ENCODE measurements around the gene PIK3C2B.

Gene PIK3C2B

GRCh38 chr1:204478921-204479320 lies 15.7 kb downstream of the PIK3C2B start:
- TF ChIP-seq Cebpa-rat (IDR thresholded peaks at IDR 0.05) = no peak
- Histone ChIP-seq H3K27me3 (no peaks in the 10 kb centered on the region), H3K4me3 (peak overlapping the region; percentile 43; the same call in 1 of the 2 replicates), H4K20me1 (peaks cover 54% of the 10 kb centered on the region), H3K4me2 (peak overlapping the region; percentile 98), H3K36me3 (0 out of 2 replicates have a peak, but pooled peaks cover 11% of the 10 kb centered on the region), H3K4me1 (peaks cover 98% of the 10 kb centered on the region), H3K27ac (peak overlapping the region; percentile 96), H3K9me3 (no peaks in the 10 kb centered on the region), H3K9ac (peak overlapping the region; percentile 71)

- H3K27me3 ChIP-seq = no peaks in the 10 kb centered on the region
- H3K4me2 ChIP-seq = peak overlapping the region; percentile 98
- H4K20me1 ChIP-seq = peaks cover 60% of the 10 kb centered on the region
- no peak overlapping the region for H3K4me3 ChIP-seq
- H3K27ac ChIP-seq = peak overlapping the region; percentile 96
- H3K36me3 ChIP-seq = 0 out of 2 replicates have a peak, but pooled peaks cover 11% of the 10 kb centered on the region
- H3K9ac ChIP-seq = peak overlapping the region; percentile 71; the same call in 1 of the 2 replicates
- no peaks in the 10 kb centered on the region for H3K9me3 ChIP-seq
- H3K4me1 ChIP-seq = peaks cover 98% of the 10 kb centered on the region
- TF ChIP-seq Cebpa-rat (IDR thresholded peaks at IDR 0.05) = no peak
These were observed 16.3 kb downstream of the PIK3C2B start for GRCh38 chr1:204478172-204478899.

GRCh38 chr1:204477036-204477740 lies 17.4 kb downstream of the PIK3C2B start:
- H3K4me2 ChIP-seq = peak overlapping the region; percentile 98
- H3K27me3 ChIP-seq = no peaks in the 10 kb centered on the region
- no peaks in the 10 kb centered on the region for H3K9me3 ChIP-seq
- H3K4me1 ChIP-seq = peaks cover 95% of the 10 kb centered on the region
- no peak overlapping the region for H3K9ac ChIP-seq
- no peak overlapping the region for H3K4me3 ChIP-seq
- 0 out of 2 replicates have a peak, but pooled peaks cover 11% of the 10 kb centered on the region for H3K36me3 ChIP-seq
- peaks cover 68% of the 10 kb centered on the region for H4K20me1 ChIP-seq
- no peak for TF ChIP-seq Cebpa-rat (IDR thresholded peaks at IDR 0.05)
- peak overlapping the region; percentile 96 for H3K27ac ChIP-seq

GRCh38 chr1:204476563-204476962 lies 18.0 kb downstream of the PIK3C2B start:
- peaks cover 89% of the 10 kb centered on the region for H3K4me1 ChIP-seq
- no peaks in the 10 kb centered on the region for H3K9me3 ChIP-seq
- H3K9ac ChIP-seq = no peak overlapping the region
- 0 out of 2 replicates have a peak, but pooled peaks cover 11% of the 10 kb centered on the region for H3K36me3 ChIP-seq
- peaks cover 68% of the 10 kb centered on the region for H4K20me1 ChIP-seq
- peak overlapping the region; percentile 98 for H3K4me2 ChIP-seq
- H3K27ac ChIP-seq = no peak overlapping the region
- TF ChIP-seq Cebpa-rat (IDR thresholded peaks at IDR 0.05) = no peak
- no peak overlapping the region for H3K4me3 ChIP-seq
- no peaks in the 10 kb centered on the region for H3K27me3 ChIP-seq

GRCh38 chr1:204475656-204476432 lies 18.8 kb downstream of the PIK3C2B start:
- peaks cover 68% of the 10 kb centered on the region for H4K20me1 ChIP-seq
- H3K9ac ChIP-seq = peak overlapping the region; percentile 25; the same call in 1 of the 2 replicates
- no peaks in the 10 kb centered on the region for H3K27me3 ChIP-seq
- peak overlapping the region; percentile 42; the same call in 1 of the 2 replicates for H3K27ac ChIP-seq
- peaks cover 82% of the 10 kb centered on the region for H3K4me1 ChIP-seq
- peak overlapping the region; percentile 98 for H3K4me2 ChIP-seq
- no peak for TF ChIP-seq Cebpa-rat (IDR thresholded peaks at IDR 0.05)
- H3K4me3 ChIP-seq = no peak overlapping the region
- no peaks in the 10 kb centered on the region for H3K9me3 ChIP-seq
- 0 out of 2 replicates have a peak, but pooled peaks cover 11% of the 10 kb centered on the region for H3K36me3 ChIP-seq

GRCh38 chr1:204473400-204473965 lies 21.1 kb downstream of the PIK3C2B start:
- TF ChIP-seq Cebpa-rat (IDR thresholded peaks at IDR 0.05) = no peak
- Histone ChIP-seq H3K4me1 (peaks cover 79% of the 10 kb centered on the region), H3K27ac (no peak overlapping the region), H3K36me3 (peaks cover 26% of the 10 kb centered on the region), H4K20me1 (peaks cover 76% of the 10 kb centered on the region), H3K27me3 (no peaks in the 10 kb centered on the region), H3K4me3 (no peak overlapping the region), H3K9me3 (no peaks in the 10 kb centered on the region), H3K9ac (no peak overlapping the region), H3K4me2 (0 out of 2 replicates have a peak overlapping the region, but pooled peaks have one; percentile 1)

GRCh38 chr1:204472660-204473059 lies 21.9 kb downstream of the PIK3C2B start:
- Histone ChIP-seq H3K27me3 (no peaks in the 10 kb centered on the region), H3K36me3 (peaks cover 32% of the 10 kb centered on the region), H3K4me3 (no peak overlapping the region), H3K9ac (no peak overlapping the region), H3K4me1 (peaks cover 79% of the 10 kb centered on the region), H3K27ac (no peak overlapping the region), H4K20me1 (peaks cover 75% of the 10 kb centered on the region), H3K4me2 (no peak overlapping the region), H3K9me3 (no peaks in the 10 kb centered on the region)
- no peak for TF ChIP-seq Cebpa-rat (IDR thresholded peaks at IDR 0.05)

GRCh38 chr1:204471687-204472086 lies 22.9 kb downstream of the PIK3C2B start:
- H3K4me2 ChIP-seq = no peak overlapping the region
- peaks cover 25% of the 10 kb centered on the region for H3K36me3 ChIP-seq
- H3K9me3 ChIP-seq = no peaks in the 10 kb centered on the region
- no peak overlapping the region for H3K27ac ChIP-seq
- H3K4me3 ChIP-seq = no peak overlapping the region
- peaks cover 74% of the 10 kb centered on the region for H4K20me1 ChIP-seq
- no peaks in the 10 kb centered on the region for H3K27me3 ChIP-seq
- peaks cover 79% of the 10 kb centered on the region for H3K4me1 ChIP-seq
- no peak overlapping the region for H3K9ac ChIP-seq
- TF ChIP-seq Cebpa-rat (IDR thresholded peaks at IDR 0.05) = no peak

GRCh38 chr1:204469304-204469703 lies 25.3 kb downstream of the PIK3C2B start:
- no peak for TF ChIP-seq Cebpa-rat (IDR thresholded peaks at IDR 0.05)

More at GRCh38 chr1:204469304-204469703, 25.3 kb downstream of the PIK3C2B start:
- Histone ChIP-seq H3K4me3 (no peak overlapping the region), H3K27me3 (no peaks in the 10 kb centered on the region), H3K4me1 (peaks cover 79% of the 10 kb centered on the region), H3K4me2 (peak overlapping the region; percentile 97), H3K9ac (no peak overlapping the region), H4K20me1 (peaks cover 60% of the 10 kb centered on the region), H3K36me3 (peaks cover 24% of the 10 kb centered on the region), H3K9me3 (no peaks in the 10 kb centered on the region), H3K27ac (peak overlapping the region; percentile 44)
